ENCODE results near the gene TBC1D1.
"Not testable (repeated sequence)": the region's sequence is repeated elsewhere in the genome, so short reads cannot be mapped to it uniquely, and the experiment has no call there.

TBC1D1 gene

GRCh38 chr4:38017609-38018008, 126.7 kb downstream of the TBC1D1 start:
- DNase-seq, result no peak

- no peak for DNase-seq
Measured at GRCh38 chr4:38020386-38020785, 129.5 kb downstream of the TBC1D1 start.

- DNase-seq, result not testable (repeated sequence)
Measured at GRCh38 chr4:38020961-38021360, 130.1 kb downstream of the TBC1D1 start.

- DNase-seq, result no peak
Measured at GRCh38 chr4:38021751-38022150, 130.9 kb downstream of the TBC1D1 start.

- no peak for DNase-seq
Measured at GRCh38 chr4:38023347-38024205, 132.7 kb downstream of the TBC1D1 start.

- DNase-seq, result no peak
Measured at GRCh38 chr4:38024206-38024509, 133.3 kb downstream of the TBC1D1 start.

GRCh38 chr4:38025665-38026064, 134.8 kb downstream of the TBC1D1 start:
- no peak for DNase-seq

- DNase-seq, result no peak
Measured at GRCh38 chr4:38026158-38026740, 135.4 kb downstream of the TBC1D1 start.

GRCh38 chr4:38030023-38030422, 139.1 kb downstream of the TBC1D1 start:
- no peak for DNase-seq

GRCh38 chr4:38034986-38035882, 144.3 kb downstream of the TBC1D1 start:
- no peak for DNase-seq

GRCh38 chr4:38036548-38036947, 145.7 kb downstream of the TBC1D1 start:
- DNase-seq, result no peak

- no peak for DNase-seq
Measured at GRCh38 chr4:38037612-38038011, 146.7 kb downstream of the TBC1D1 start.

- DNase-seq, result no peak
Measured at GRCh38 chr4:38040619-38041018, 149.7 kb downstream of the TBC1D1 start.

GRCh38 chr4:38044060-38044459, 153.2 kb downstream of the TBC1D1 start:
- no peak for DNase-seq

- no peak for DNase-seq
Measured at GRCh38 chr4:38045289-38045988, 154.6 kb downstream of the TBC1D1 start.

GRCh38 chr4:38046727-38047489, 156.0 kb downstream of the TBC1D1 start:
- DNase-seq, result no peak

- no peak for DNase-seq
Measured at GRCh38 chr4:38049545-38050170, 158.8 kb downstream of the TBC1D1 start.

GRCh38 chr4:38050560-38051350, 159.9 kb downstream of the TBC1D1 start:
- DNase-seq, result no peak

- DNase-seq, result no peak
Measured at GRCh38 chr4:38055566-38055965, 164.7 kb downstream of the TBC1D1 start.

GRCh38 chr4:38056011-38056685, 165.3 kb downstream of the TBC1D1 start:
- no peak for DNase-seq

Measured in effector CD8-positive, alpha-beta T cell (primary cell).